ENCODE data around the gene SCN1B.
"Not testable (repeated sequence)": the region's sequence is repeated elsewhere in the genome, so short reads cannot be mapped to it uniquely, and the experiment has no call there.

Gene SCN1B

DNA sequence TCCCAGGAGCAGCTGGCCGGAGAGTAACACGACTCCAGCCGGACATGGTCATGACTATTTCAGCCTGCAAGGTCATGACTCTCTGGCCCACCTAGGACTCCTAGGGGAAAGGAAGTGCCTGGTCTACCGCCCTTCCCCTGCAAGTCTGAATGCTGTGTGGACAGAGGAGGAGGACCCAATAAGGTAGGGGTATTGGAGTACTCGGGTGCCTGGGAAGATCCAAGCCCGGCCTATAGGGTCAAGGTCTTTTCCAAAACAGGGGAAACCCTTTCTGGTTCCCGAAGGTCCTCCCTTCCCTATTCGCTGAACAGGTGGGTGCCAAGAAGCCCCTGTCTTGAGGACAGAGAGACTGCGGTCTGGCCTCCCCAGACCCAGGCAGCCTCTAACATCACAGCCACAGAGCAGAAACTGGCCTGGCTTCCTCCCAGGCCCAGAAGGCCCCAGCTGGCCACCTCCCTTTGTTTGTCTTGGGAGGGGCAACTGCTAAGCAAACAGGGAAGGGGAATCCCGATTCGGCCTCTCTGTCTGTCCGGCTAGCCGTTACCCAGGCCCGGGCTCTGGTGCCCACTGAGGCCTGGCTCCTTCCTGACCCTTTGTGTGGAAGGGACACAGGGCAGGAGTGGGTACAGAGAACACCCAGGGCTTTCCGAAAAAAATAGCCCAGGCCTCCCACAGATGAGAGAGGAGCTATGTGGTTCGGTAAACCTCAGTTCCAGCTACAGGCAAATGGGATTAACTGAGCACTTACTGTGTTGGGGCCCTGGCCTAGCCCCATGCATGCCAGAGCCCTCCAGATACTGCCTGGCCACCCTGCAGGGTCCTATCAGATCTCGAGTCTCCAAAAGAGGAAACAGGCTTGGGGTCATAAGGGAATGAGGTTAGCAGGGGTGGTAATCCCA, 35.4 kb upstream of the SCN1B start:
- no peaks in the 10 kb centered on the region for H3K27me3 ChIP-seq (replicated peaks)
- in situ Hi-C loops (cut with HindIII; ENCODE audit: low pct_ligation_motif_present, low sequenced_read_pairs), result no loop called here
- no peak overlapping the region for H3K27ac ChIP-seq
- DNase-seq, result no peak
- TF ChIP-seq, protein P1, sequence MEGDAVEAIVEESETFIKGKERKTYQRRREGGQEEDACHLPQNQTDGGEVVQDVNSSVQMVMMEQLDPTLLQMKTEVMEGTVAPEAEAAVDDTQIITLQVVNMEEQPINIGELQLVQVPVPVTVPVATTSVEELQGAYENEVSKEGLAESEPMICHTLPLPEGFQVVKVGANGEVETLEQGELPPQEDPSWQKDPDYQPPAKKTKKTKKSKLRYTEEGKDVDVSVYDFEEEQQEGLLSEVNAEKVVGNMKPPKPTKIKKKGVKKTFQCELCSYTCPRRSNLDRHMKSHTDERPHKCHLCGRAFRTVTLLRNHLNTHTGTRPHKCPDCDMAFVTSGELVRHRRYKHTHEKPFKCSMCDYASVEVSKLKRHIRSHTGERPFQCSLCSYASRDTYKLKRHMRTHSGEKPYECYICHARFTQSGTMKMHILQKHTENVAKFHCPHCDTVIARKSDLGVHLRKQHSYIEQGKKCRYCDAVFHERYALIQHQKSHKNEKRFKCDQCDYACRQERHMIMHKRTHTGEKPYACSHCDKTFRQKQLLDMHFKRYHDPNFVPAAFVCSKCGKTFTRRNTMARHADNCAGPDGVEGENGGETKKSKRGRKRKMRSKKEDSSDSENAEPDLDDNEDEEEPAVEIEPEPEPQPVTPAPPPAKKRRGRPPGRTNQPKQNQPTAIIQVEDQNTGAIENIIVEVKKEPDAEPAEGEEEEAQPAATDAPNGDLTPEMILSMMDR (IDR thresholded peaks at IDR 0.05; ENCODE audit: low read depth, low read length, missing control alignments), result no peak
- no peak overlapping the region for H3K4me3 ChIP-seq (ENCODE audit: low read depth, low read length)
- H3K36me3 ChIP-seq (replicated peaks), result no peaks in the 10 kb centered on the region

- TF ChIP-seq, protein P1 (IDR thresholded peaks at IDR 0.05; ENCODE audit: low read depth, low read length, missing control alignments), result no peak
- DNase-seq, result no peak
- Histone ChIP-seq H3K27me3 (replicated peaks) (no peaks in the 10 kb centered on the region), H3K4me3 (ENCODE audit: low read depth, low read length) (no peak overlapping the region), H3K27ac (no peak overlapping the region), H3K36me3 (replicated peaks) (no peaks in the 10 kb centered on the region)
- in situ Hi-C loops (cut with HindIII; ENCODE audit: low pct_ligation_motif_present, low sequenced_read_pairs), result no loop called here
These were observed 34.7 kb upstream of the SCN1B start for GRCh38 chr19:34995551-34995950.

DNA sequence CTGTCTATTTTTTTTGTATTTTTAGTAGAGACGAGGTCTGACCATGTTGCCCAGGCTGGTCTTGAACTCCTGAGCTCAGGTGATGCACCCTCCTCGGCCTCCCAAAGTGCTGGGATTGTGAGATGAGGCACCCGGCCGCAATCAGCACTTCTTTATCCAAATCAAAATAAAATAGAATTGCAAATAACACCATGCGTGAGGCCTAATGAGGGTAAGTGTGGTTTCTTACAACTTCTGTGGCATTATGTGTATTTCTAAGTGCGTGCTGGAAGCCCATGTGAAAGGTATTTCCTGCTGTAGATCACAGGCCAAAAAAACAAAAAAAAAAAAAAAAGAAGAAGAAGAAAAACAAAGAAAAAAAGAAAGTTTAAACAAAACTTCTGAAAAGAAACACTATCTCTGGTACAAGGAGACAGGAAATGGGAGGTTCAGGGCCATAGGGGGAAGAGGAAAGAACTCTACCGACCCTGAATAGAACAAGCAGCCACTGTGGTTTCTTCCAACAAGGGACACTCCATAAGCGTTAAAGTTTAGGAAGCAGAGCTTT, 33.1 kb upstream of the SCN1B start:
- no peak overlapping the region for H3K27ac ChIP-seq
- TF ChIP-seq, protein P1 (IDR thresholded peaks at IDR 0.05; ENCODE audit: low read depth, low read length, missing control alignments), result no peak
- H3K4me3 ChIP-seq (ENCODE audit: low read depth, low read length), result no peak overlapping the region
- no peak for DNase-seq
- H3K27me3 ChIP-seq (replicated peaks), result no peaks in the 10 kb centered on the region
- H3K36me3 ChIP-seq (replicated peaks), result no peaks in the 10 kb centered on the region
- in situ Hi-C loops (cut with HindIII; ENCODE audit: low pct_ligation_motif_present, low sequenced_read_pairs), result no loop called here

DNA sequence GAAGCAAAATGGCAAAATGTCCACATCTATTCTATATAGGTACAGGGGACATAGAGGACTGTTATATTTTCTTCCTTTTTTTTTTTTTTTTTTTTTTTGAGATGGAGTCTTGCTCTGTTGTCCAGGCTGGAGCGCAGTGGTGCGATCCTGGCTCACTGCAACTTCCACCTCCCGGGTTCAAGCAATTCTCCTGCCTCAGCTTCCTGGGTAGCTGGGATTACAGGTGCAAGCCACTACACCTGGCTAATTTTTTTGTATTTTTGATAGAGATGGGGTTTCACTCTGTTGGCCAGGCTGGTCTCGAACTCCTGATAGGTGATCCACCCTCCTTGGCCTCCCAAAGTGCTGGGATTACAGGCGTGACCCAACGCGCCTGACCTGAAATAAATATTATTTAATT, 32.0 kb upstream of the SCN1B start:
- H3K36me3 ChIP-seq (replicated peaks), result not testable (repeated sequence)

GRCh38 chr19:34998777-34999497, 31.3 kb upstream of the SCN1B start:
- TF ChIP-seq, protein P1 (IDR thresholded peaks at IDR 0.05; ENCODE audit: low read depth, low read length, missing control alignments), result no peak
- in situ Hi-C loops (cut with HindIII; ENCODE audit: low pct_ligation_motif_present, low sequenced_read_pairs), result no loop called here
- H3K36me3 ChIP-seq (replicated peaks), result no peaks in the 10 kb centered on the region
- peak overlapping the region; percentile 76 for H3K4me3 ChIP-seq (ENCODE audit: low read depth, low read length)
- no peaks in the 10 kb centered on the region for H3K27me3 ChIP-seq (replicated peaks)
- no peak overlapping the region for H3K27ac ChIP-seq
- no peak for DNase-seq

More for the DNA sequence above, 32.0 kb upstream of the SCN1B start:
- H3K27me3 ChIP-seq (replicated peaks); H3K4me3 ChIP-seq (ENCODE audit: low read depth, low read length); DNase-seq; in situ Hi-C loops (cut with HindIII; ENCODE audit: low pct_ligation_motif_present, low sequenced_read_pairs); H3K27ac ChIP-seq: not testable (repeated sequence)

Measured in brain microvascular endothelial cell (primary cell).